HEK293 (cell line): ENCODE data around the gene MDFI.

Source experiments
- CTCF ChIA-PET: fragments of 350-600 bp; formaldehyde crosslinking; extraction: SDS; loops from one replicate; lab custom pipeline; 2021; ENCODE audit warnings: antibody characterized with exemption; lab: Yijun Ruan, JAX
- POLR2A ChIA-PET: fragments of 300-600 bp; formaldehyde crosslinking; extraction: SDS; loops from one replicate; lab custom pipeline; 2020; ENCODE audit warnings: antibody characterized with exemption, inconsistent platforms; lab: Yijun Ruan, JAX
- H3K27ac ChIP-seq: fragments of 200-500 bp; sonication (Bioruptor generic); 2 replicates; pipeline ENCODE4 v1.5.1; 2014; ENCODE audit warnings: low read depth, low read length, control low read depth, inconsistent platforms; ENCODE audit errors: extremely low read depth
- H3K36me3 ChIP-seq, 2 experiments: fragments of 200-500 bp in 1 of 2; sonication (Bioruptor generic) in 1 of 2; 1 replicate in 1 of 2; 2 replicates in 1 of 2; pipeline ENCODE4 v1.5.1; 2014 to 2017; ENCODE audit warnings: inconsistent platforms in 2 of 2, low read length in 2 of 2; ENCODE audit not compliant: control insufficient read depth in 2 of 2, insufficient read depth in 1 of 2
- H3K4me1 ChIP-seq: fragments of 200-500 bp; sonication (Bioruptor generic); 2 replicates; pipeline ENCODE4 v1.5.1; 2014; ENCODE audit warnings: mild to moderate bottlenecking, low read length, inconsistent platforms; ENCODE audit not compliant: control insufficient read depth, insufficient read depth
- H3K4me3 ChIP-seq: 2 replicates; pipeline ENCODE4 v1.5.1; 2011; ENCODE audit warnings: low read depth, mild to moderate bottlenecking, control low read depth, low read length, moderate library complexity
- H3K9me3 ChIP-seq: fragments of 200-500 bp; sonication (Bioruptor generic); 2 replicates; pipeline ENCODE4 v1.5.1; 2014; ENCODE audit warnings: low read depth, low read length, inconsistent platforms; ENCODE audit not compliant: control insufficient read depth, insufficient read depth
- BCL11B ChIP-seq: fragments of 450-650 bp; formaldehyde crosslinking; IDR thresholded peaks from 2 replicates; pipeline ENCODE4 v1.5.1; 2016; ENCODE audit warnings: low read depth, missing biosample characterization, missing genetic modification characterization
- PRDM1 ChIP-seq: fragments of 450-650 bp; formaldehyde crosslinking; IDR thresholded peaks from 2 replicates; pipeline ENCODE4; 2016; ENCODE audit warnings: missing biosample characterization, missing genetic modification characterization
- PRDM2 ChIP-seq: fragments of 450-650 bp; formaldehyde crosslinking; IDR thresholded peaks from 2 replicates; pipeline ENCODE4 v1.5.1; 2016; ENCODE audit warnings: missing biosample characterization, missing genetic modification characterization, borderline replicate concordance
- REPIN1 ChIP-seq: fragments of 450-650 bp; formaldehyde crosslinking; IDR thresholded peaks from 2 replicates; pipeline ENCODE4 v1.5.1; 2017; ENCODE audit warnings: missing biosample characterization, missing genetic modification characterization, low read depth
- TCF7L2 ChIP-seq: IDR thresholded peaks from 2 replicates; pipeline ENCODE4 v1.6.1; 2011; ENCODE audit warnings: low read depth, mild to moderate bottlenecking, inconsistent platforms, low read length, moderate library complexity, borderline replicate concordance
- ZBTB20 ChIP-seq: fragments of 450-650 bp; formaldehyde crosslinking; IDR thresholded peaks from 2 replicates; pipeline ENCODE4 v1.5.1; 2016; ENCODE audit warnings: missing biosample characterization, missing genetic modification characterization
- ZBTB8A ChIP-seq: fragments of 450-650 bp; formaldehyde crosslinking; IDR thresholded peaks from 2 replicates; pipeline ENCODE4 v1.5.1; 2016; ENCODE audit warnings: missing biosample characterization, missing genetic modification characterization
- ZFP41 ChIP-seq: fragments of 450-650 bp; formaldehyde crosslinking; IDR thresholded peaks from 2 replicates; pipeline ENCODE4 v1.5.1; 2016; ENCODE audit warnings: missing biosample characterization, missing genetic modification characterization, borderline replicate concordance
- ZNF112 ChIP-seq: fragments of 450-650 bp; formaldehyde crosslinking; IDR thresholded peaks from 2 replicates; pipeline ENCODE4 v1.5.0; 2017; ENCODE audit warnings: missing biosample characterization, missing genetic modification characterization
- ZNF132 ChIP-seq: fragments of 450-650 bp; formaldehyde crosslinking; IDR thresholded peaks from 2 replicates; pipeline ENCODE4 v1.5.1; 2017; ENCODE audit warnings: missing biosample characterization, missing genetic modification characterization, borderline replicate concordance
- ZNF155 ChIP-seq: fragments of 450-650 bp; formaldehyde crosslinking; IDR thresholded peaks from 2 replicates; pipeline ENCODE4 v1.5.1; 2016; ENCODE audit warnings: missing biosample characterization, missing genetic modification characterization
- ZNF23 ChIP-seq: fragments of 450-650 bp; formaldehyde crosslinking; IDR thresholded peaks from 2 replicates; pipeline ENCODE4 v1.5.1; 2016; ENCODE audit warnings: missing biosample characterization, missing genetic modification characterization, borderline replicate concordance
- ZNF37A ChIP-seq: fragments of 450-650 bp; IDR thresholded peaks from 2 replicates; pipeline ENCODE4 v1.5.1; 2018; ENCODE audit warnings: missing biosample characterization, missing genetic modification characterization
- ZNF416 ChIP-seq: fragments of 450-650 bp; formaldehyde crosslinking; IDR thresholded peaks from 2 replicates; pipeline ENCODE4 v1.5.1; 2016; ENCODE audit warnings: missing biosample characterization, missing genetic modification characterization
- ZNF433 ChIP-seq: fragments of 450-650 bp; formaldehyde crosslinking; IDR thresholded peaks from 2 replicates; pipeline ENCODE4 v1.5.1; 2016; ENCODE audit warnings: missing biosample characterization, missing genetic modification characterization, low read depth
- ZNF501 ChIP-seq: fragments of 450-650 bp; formaldehyde crosslinking; IDR thresholded peaks from 2 replicates; pipeline ENCODE4 v1.5.1; 2016; ENCODE audit warnings: missing biosample characterization, missing genetic modification characterization
- ZNF529 ChIP-seq: fragments of 450-650 bp; formaldehyde crosslinking; IDR thresholded peaks from 2 replicates; pipeline ENCODE4 v1.5.1; 2017; ENCODE audit warnings: missing genetic modification characterization, missing biosample characterization; ENCODE audit not compliant: insufficient replicate concordance
- ZNF549 ChIP-seq: fragments of 450-650 bp; IDR thresholded peaks from 2 replicates; pipeline ENCODE4 v1.5.1; 2018; ENCODE audit warnings: missing biosample characterization, missing genetic modification characterization, mild to moderate bottlenecking, inconsistent platforms, moderate library complexity
- ZNF664 ChIP-seq: fragments of 450-650 bp; formaldehyde crosslinking; IDR thresholded peaks from 2 replicates; pipeline ENCODE4 v1.5.1; 2016; ENCODE audit warnings: missing biosample characterization, missing genetic modification characterization
- ZNF677 ChIP-seq: fragments of 450-650 bp; IDR thresholded peaks from 2 replicates; pipeline ENCODE4 v1.5.0; 2018; ENCODE audit warnings: missing biosample characterization, mild to moderate bottlenecking, missing genetic modification characterization, moderate library complexity
- ZNF692 ChIP-seq: fragments of 450-650 bp; formaldehyde crosslinking; IDR thresholded peaks from 2 replicates; pipeline ENCODE4 v1.5.1; 2016; ENCODE audit warnings: missing biosample characterization, missing genetic modification characterization
- ZNF707 ChIP-seq: fragments of 450-650 bp; formaldehyde crosslinking; IDR thresholded peaks from 2 replicates; pipeline ENCODE4 v1.5.1; 2016; ENCODE audit warnings: missing biosample characterization, missing genetic modification characterization
- ZNF768 ChIP-seq: fragments of 450-650 bp; formaldehyde crosslinking; IDR thresholded peaks from 2 replicates; pipeline ENCODE4 v1.5.1; 2018; ENCODE audit warnings: missing biosample characterization, mild to moderate bottlenecking, missing genetic modification characterization
- ZNF777 ChIP-seq: fragments of 450-650 bp; formaldehyde crosslinking; IDR thresholded peaks from 2 replicates; pipeline ENCODE4 v1.5.1; 2017; ENCODE audit warnings: missing biosample characterization, missing genetic modification characterization, borderline replicate concordance
- ZXDB ChIP-seq: fragments of 450-650 bp; formaldehyde crosslinking; IDR thresholded peaks from 2 replicates; pipeline ENCODE4 v1.5.1; 2016; ENCODE audit warnings: missing biosample characterization, missing genetic modification characterization

The MDFI gene

GRCh38 chr6:41671376-41671775 lies 33.1 kb downstream of the MDFI start:
- POLR2A ChIA-PET, result interaction anchor here (0.6 to 0.7 kb wide), 2 partner anchors 23 to 673 kb away, joined by 3 to 7 read pairs; no protein-coding TSS in a partner anchor
- no peak overlapping the region for H3K4me3 ChIP-seq
- H3K4me1 ChIP-seq, result no peaks in the 10 kb centered on the region
- CTCF ChIA-PET, result interaction anchor here (0.7 to 2.2 kb wide), 3 partner anchors 11 to 303 kb away, joined by 3 to 5 read pairs (median 3); no protein-coding TSS in a partner anchor
- no peak overlapping the region for H3K27ac ChIP-seq
- no peaks in the 10 kb centered on the region for H3K9me3 ChIP-seq
- no peaks in the 10 kb centered on the region for H3K36me3 ChIP-seq
- TF ChIP-seq ZXDB (tag by site-specific recombination), result no peak
- TF ChIP-seq ZNF501 (tag by site-specific recombination), result no peak
- TF ChIP-seq ZNF23 (tag by site-specific recombination), result no peak
- TF ChIP-seq ZNF768, result no peak
- no peak for TF ChIP-seq ZNF664 (tag by site-specific recombination)
- TF ChIP-seq ZNF132 (tag by site-specific recombination), result no peak
- no peak for TF ChIP-seq ZNF677 (tag by site-specific recombination)
- no peak for TF ChIP-seq ZBTB8A (tag by site-specific recombination)
- TF ChIP-seq ZNF416 (tag by site-specific recombination), result no peak
- no peak for TF ChIP-seq ZNF112
- no peak for TF ChIP-seq ZNF529
- TF ChIP-seq ZNF155 (tag by site-specific recombination), result no peak
- TF ChIP-seq ZNF549 (tag by site-specific recombination), result no peak
- TF ChIP-seq ZNF433, result no peak
- no peak for TF ChIP-seq PRDM1 (tag by site-specific recombination)
- TF ChIP-seq PRDM2 (tag by site-specific recombination), result no peak
- no peak for TF ChIP-seq ZNF707 (tag by site-specific recombination)
- no peak for TF ChIP-seq ZFP41
- no peak for TF ChIP-seq TCF7L2

- TF ChIP-seq ZNF768, result no peak
- TF ChIP-seq ZBTB20 (tag by site-specific recombination), result no peak
- no peak for TF ChIP-seq ZNF777 (tag by site-specific recombination)
- TF ChIP-seq BCL11B (tag by site-specific recombination), result no peak
- TF ChIP-seq ZNF37A (tag by site-specific recombination), result no peak
- no peak for TF ChIP-seq REPIN1 (tag by site-specific recombination)
- no peak for TF ChIP-seq ZNF692 (tag by site-specific recombination)
- TF ChIP-seq, all 188 proteins: peak for 0
- no peak overlapping the region for H3K4me3 ChIP-seq
- H3K36me3 ChIP-seq, result no peaks in the 10 kb centered on the region
- POLR2A ChIA-PET, result interaction anchor here (0.6 kb wide), 1 partner anchor 674 kb away, joined by 7 read pairs; no protein-coding TSS in a partner anchor
- no peaks in the 10 kb centered on the region for H3K4me1 ChIP-seq
- no peak overlapping the region for H3K27ac ChIP-seq
- H3K9me3 ChIP-seq, result no peaks in the 10 kb centered on the region
- CTCF ChIA-PET, result interaction anchor here (0.8 to 2.2 kb wide), 2 partner anchors 12 to 304 kb away, joined by 3 to 5 read pairs; no protein-coding TSS in a partner anchor
Observed at GRCh38 chr6:41672016-41672415, 33.7 kb downstream of the MDFI start.
